GM21526 (cell line): ENCODE results near the gene CREB3L4.
A peak's percentile ranks its signal among the peaks of the same experiment; 100 is the strongest.

ENCODE experiments used
- ATAC-seq: cut with Tn5 transposase; IDR thresholded peaks from one replicate; pipeline ENCODE4 v1.9.1; 2021; ENCODE audit warnings: moderate library complexity; ENCODE audit not compliant: unreplicated experiment, low FRiP score

Gene CREB3L4, protein sequence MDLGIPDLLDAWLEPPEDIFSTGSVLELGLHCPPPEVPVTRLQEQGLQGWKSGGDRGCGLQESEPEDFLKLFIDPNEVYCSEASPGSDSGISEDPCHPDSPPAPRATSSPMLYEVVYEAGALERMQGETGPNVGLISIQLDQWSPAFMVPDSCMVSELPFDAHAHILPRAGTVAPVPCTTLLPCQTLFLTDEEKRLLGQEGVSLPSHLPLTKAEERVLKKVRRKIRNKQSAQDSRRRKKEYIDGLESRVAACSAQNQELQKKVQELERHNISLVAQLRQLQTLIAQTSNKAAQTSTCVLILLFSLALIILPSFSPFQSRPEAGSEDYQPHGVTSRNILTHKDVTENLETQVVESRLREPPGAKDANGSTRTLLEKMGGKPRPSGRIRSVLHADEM

DNA sequence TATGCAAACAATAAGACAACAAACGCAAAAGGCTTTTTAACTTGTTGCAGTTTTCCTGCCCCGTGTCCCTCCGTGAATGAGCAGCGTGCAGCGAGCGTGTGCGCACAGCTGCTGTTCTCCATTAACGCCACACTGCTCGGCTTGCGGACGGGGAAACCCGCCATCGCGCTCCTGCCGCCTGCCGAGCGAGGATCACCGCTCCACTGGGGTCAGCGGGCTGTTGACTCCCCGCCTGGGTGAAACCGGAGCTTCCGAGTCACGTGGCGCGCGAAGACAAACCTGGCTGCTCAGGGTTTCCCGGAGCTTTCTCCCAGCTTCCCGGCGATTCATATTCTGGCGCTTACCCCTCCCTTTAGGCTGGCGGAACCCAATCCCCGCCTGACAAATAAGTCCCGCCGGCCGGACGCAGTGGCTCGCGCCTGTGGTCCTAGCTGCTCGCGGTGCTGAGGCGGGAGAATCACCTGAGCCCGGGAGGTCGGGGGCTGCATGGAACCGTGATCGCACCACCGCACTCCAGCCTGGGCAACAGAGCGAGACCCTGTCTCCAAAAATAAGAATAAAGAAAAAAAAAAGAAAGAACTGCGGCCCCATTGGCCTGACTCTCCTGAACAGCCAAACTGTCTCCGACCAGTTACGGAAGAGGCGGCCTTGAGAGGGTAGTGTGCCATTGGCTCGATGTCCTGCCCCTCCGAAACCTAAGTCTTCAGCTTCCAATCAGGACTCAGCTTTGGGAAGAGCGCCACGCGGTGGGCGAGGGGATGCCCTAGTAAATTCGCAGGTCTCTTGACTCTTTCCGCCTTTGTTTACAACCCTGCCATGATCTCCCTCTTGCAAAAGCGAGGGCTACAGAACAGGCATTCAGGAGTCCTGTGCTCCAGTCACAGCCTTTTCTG lies at the start of gene CREB3L4:
CREB3L4 (plus strand) TSS at position 796 of the 893 bp plus-strand sequence. CDS start 624 bp downstream, outside the sequence.
- ATAC-seq, result peak; percentile 53

DNA sequence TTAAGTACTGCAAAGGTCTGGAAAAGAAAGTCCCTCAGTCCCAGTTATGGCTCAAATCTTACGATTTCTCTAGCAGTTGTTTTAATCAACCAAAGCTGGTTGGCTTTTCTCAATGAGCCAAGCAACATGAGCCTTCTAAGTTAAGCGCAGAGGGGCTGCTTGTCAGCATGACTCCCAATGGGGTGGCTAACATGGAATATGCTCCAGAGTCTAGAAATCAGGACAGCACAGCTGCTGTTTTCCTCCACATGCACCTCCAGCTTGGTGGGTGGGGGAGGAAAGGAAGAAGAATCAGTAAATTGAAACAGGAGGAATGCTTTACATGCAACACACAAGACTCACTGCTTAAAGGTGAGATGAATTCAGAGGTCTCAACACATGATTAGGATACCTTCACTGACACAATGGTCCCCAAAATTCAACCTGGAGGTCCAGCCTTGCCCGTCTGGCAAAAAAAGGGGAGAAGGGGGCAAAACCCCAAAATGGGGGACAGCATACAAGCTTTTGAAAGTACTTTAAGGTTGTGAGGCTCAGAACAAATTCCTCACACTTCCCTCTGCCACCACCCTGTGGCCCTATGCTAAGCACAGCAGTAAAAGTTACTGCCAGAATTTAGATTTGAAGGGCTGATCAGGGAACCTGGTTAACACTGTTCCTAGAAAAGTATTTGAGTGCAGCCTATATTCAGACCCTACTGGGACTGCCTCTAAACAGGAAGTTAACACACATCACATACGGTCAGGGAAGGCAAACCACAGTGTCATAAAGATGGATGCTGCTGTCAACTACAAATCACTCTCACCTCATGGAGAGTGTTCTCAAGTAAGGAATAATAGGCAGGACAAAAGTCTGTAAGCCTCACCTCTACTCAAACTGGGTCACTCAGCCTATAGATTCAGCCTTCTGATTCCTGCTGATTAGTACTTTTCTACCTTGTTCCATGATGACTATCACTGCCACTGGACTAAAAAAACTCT lies 47.5 kb upstream of the CREB3L4 start:
- ATAC-seq, result no peak

DNA sequence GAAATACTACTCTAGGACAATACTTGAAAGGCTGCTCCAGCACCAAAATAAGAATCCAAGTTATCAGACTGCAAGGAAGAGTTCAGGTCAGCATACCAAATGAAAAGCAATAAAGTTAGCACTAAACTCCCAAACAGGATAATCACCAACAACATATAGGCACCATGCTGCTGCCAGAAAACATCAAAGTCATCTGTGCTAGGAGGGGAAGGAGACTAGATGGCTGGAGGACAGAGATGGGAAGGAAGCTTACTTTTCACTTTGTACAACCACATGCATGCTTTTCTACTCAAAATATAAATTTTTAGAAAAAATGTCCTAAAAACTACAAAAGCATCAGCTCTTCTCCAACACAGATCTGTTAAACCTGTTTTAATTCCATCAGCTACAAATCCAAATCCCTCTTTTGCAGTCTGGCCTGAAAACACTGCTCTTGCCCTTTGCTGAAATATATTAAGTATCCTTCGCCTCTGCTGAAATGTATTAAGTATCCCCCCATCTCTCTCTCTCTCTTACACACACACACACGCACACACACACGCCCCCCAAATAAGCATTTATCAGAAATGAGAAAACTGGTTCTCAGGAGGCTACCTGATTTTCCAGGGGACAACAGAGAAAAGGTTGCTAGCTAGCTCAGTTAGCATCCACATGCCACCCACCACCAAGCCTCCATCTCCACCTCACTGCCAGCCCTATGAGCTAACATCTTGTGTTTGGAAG lies 46.5 kb upstream of the CREB3L4 start:
- no peak for ATAC-seq

DNA sequence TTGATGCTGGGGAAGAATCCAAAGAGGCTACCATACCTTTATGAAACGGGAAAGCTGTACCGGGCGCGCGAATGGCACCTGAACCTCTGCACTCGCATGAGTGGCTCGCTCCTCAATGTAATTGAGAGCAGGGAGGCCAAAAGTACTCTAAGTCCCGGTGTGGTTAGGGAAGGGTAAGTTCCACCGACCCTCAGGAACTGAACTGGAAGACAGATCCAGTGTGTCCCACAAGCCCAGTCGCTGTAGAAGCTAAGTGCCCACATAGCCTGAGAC lies 46.0 kb upstream of the CREB3L4 start:
- ATAC-seq, result no peak

DNA sequence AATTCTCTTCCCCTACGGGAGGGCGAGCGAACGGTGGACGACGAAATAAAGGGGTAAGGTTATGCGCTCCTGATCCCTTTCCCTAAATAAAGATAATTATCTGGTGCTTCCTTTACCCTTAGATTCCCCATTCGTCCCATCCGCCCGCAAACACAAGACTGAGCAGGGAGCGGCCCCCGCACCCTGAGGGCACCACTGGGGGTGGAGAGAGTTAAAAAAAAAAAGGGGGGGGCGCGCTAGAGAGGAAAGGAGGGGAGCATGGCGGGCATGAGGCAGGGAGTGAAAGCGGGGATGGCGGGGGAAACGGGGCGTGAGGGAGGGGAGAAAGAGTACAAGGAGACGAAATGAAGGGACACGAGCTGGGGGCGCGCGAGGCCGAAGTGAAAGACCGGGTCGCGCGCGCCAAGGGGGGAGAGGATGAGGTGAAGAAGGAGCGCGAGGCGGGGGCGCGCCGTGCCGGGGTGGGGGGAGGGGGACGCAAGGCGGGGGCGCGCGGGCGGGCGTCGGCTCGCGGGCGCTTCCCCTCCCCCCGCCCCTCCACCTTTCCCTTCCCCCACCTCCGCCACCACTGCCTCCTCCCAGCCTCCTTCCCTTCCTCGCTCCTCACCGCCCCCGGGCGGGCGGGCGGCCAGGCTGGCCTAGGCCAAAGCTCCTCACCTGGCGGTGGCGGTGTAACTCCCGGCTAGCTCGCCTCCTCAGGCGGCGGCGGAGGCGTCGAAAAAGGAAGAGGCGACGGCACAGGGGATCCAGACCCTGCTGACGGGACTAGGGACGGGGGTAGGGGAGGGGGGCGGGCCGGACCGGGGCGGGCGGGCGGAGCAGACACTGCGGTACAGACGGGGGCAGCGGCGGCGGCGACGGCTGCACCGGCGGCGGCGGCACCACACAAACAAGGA lies 45.4 kb upstream of the CREB3L4 start:
- peak; percentile 27 for ATAC-seq

DNA sequence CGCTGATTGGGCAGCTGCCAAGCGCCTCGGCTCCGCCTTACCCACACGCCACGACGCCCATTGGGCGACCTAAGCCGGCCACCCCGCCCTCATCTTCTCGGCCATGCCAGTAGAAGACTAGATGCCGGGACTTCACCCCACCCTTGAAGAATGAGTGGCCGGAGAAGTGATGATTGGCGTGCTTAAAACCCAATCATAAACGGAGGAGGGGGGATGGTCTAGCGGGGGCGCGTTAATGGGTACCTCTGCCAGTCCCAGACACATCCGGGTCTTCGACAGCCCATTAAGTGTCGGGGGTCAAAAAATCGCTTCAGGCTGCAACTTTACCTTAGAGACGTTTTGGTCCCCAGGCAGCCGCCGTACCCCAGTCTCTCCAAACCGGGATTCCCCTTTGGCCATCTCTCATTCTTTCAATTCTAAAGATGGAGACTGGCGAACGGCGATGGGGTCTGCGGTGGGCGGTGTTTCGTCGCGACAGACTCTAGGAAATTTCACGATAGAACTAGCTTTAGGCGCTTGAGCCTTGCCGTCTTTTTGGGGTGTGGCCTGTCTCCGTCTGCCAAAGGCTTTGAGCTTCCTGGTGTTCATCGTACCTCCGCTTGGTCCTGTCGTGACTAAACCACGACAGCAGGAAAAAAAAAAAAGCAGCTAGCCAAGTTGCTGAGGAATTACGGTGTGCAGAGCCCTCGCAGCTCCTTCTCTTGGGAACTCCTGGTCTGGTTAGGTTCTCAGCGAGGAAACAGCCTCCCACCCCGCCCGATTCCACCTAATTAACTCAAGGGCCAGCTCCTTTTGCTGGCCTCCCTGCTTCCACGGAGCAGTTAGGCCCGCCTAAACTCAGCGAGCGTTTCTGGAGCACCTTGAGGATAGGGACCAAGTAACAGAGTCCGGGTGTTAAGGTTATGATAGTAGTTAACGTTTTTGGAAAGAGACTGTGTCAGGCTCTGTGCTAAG lies 44.5 kb upstream of the CREB3L4 start, which contains the start of gene GATAD2B:
GATAD2B (minus strand) TSS at position 1 of the 954 bp plus-strand sequence. CDS start 94,625 bp downstream, outside the sequence.
- ATAC-seq, result peak; percentile 81

DNA sequence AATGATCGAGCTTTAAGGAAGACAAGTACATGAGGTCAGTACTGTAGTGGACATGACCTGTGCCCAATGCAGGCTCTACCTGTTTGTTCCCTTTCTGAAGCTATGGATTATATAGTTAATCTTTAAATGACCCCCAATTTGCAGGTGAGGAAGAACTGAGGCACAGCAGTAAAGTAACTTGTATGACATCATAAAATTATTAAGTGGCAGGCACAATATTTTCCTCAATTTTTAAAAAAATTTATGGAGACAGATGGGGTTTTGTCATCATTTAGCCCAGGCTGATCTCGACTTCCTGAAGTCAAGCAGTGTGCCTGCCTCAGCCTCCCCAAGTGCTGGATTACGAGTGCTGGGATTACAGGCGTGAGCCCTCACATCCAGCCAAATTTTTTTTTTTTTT lies 41.3 kb upstream of the CREB3L4 start:
- no peak for ATAC-seq

DNA sequence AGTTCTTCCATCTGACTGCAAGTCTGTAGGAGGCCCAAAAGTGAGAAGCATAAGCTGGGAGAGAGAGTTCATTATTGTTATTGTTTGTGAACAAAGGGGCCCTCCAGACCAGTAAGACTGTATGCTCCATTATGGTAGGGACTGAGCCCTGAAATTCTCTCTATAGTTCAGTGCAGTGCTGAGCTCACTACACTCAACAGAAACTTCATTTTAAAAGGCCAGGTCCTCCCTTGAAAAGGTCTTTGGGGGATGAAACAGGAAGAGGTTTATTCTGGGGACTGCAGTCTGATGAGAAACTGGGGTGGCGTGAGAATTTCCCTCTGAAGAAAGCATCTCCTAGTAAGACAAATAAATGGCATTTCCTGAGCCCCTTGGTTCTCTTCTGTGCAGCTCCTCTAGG lies 39.5 kb upstream of the CREB3L4 start:
- no peak for ATAC-seq

DNA sequence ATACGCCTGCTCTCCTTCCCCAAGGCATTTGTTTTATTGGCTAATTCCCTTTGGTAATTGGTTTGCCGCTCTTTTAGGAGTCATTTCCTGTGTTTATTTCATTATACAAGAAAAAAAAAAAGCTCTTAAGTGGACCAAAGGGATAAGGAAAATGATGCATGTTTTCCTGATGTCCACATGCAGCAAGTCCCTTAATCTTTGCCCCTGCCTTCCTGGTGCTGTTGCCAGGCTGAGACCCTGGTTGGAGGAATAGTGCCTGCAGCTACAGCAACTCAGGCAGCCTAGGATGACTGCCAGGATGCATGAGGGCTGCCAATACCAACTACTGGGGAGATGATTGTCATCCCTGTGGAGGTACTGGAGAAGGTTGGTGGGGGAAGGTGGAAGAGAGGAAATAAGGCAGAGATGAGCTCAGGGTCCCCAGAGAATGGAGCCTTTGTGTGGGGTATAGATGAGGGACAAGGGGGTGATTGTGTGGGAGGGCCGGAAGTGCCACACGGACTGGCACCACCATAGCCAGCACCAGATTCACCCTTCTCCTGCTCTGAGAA lies 38.8 kb upstream of the CREB3L4 start:
- no peak for ATAC-seq

DNA sequence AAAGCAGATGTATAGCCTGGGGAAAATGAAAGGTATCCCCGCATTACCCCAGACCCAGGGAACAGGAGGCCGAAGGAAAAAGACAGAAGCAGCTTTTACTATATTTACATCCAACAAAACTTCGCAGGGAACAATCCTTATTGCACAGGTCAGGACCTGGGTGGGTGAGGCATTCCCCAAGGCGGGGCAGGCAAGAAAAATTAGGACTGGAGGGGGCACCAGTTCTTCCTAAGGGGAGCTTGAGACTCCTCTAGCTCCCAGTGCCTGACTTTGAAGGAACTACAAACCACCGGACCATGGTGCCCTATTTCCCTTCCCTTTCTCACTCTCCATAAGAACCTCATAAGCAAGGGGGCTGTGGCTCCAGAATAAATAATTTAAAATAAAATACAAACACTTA lies 38.3 kb upstream of the CREB3L4 start:
- no peak for ATAC-seq

DNA sequence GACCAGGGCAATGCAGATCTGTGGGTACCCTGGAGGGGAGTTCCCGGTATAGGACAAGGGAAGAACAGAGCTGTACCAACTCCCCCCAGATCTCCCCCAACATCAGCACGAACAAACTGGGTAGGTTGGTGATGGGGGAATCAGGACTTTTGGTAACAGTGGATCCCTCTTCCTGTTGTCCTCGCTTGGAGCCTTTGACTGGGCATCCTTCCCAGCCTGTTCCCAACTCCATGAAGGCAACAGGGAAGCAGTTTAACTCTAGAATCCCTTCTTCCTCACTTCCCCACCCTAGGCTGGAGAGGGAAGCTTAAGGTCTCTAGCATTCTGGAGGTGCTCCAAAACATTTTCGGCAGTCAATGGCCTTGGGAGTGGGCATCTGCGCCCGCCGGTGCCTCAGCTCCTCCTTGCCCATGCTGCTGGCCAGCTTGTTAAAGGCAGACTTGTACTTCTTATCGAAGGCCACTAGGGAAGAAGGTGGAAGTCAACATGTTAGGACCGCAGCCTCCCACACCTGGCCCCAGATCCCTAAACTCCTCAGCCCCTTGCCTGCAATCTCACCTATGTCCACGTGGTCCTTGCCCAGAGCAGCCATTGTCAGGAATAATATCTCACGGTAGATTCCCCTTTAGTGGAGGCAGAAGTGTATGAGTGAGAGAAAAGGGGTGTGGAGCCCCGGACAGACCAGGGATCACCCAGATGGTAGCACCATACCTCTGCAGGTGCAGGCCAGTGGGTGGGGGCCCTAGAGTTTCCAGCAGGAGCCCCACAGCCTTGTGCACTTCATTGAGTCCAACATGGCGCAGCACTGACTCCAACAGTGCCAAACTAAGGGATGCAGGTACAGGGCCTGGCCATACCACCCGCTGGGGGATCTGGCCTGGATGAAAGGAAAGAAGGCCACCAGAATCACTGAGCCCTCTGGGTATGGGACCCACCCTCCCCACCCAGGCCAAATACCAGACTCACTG lies 37.4 kb upstream of the CREB3L4 start:
- ATAC-seq, result no peak

DNA sequence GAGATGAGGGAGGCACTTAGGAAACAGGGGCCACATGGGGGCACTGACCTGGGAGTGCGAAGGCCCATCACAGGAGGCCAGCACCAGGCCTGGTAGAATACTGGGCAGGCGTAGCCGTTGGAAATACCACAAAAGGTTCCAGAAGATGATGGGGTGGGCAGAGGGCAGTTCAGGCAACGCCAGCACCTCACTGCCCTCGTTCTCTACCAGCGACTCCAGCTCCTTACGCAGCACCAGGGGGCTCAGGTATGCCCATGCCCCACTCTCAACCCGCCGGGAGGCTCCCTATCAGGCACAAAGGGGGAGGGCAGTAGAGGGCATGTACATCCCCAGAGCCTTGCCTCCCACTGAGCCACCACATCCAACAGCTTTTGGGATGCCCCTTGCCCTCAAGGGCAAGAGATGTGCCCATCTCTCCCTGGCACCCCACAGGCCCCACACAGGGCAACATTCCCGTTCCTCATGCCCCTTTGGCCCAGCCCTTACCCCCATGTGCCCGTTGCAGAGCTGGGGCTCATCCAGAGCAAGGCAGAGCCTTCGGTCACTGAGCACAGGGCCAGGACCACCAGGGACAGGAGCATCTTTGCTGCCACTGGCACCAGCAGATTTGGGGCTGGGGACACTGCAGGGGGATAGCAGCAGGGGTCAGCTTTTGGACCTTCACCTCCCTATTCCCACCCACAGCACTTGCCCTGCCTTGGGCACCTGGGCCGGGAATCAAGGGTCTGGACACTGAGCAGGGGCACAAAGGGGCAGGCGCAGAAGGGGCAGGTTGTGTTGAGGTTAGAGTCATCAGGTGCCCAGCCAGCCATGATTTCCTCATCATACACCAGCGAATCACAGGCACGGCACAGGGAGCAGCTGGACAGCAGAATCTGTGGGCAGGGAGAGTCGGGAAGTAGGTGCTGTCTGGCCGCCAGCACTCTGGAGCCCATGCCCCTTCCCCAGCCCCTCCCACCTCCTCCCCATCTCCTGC lies 35.3 kb upstream of the CREB3L4 start:
- ATAC-seq, result no peak

DNA sequence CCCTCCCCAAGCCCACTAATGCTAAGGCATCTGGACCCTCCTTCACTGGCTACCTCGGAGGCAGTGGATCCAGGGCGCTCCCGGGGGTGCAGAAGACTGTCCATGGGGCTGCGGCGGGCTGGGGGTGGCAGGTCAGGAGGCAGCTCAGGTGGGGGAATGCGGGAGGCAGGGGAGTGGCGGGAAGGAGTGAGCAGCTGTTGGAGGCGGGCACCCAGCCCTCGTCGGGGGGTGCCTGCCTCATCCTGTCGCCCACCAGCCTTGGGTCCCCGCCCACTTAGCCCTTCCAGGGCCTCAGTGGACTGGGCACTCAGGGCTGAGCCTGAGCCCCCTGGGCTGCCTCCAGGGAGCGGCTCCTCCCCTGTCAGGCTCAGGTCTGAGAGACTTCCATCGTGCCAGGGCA lies 34.3 kb upstream of the CREB3L4 start:
- ATAC-seq, result no peak

DNA sequence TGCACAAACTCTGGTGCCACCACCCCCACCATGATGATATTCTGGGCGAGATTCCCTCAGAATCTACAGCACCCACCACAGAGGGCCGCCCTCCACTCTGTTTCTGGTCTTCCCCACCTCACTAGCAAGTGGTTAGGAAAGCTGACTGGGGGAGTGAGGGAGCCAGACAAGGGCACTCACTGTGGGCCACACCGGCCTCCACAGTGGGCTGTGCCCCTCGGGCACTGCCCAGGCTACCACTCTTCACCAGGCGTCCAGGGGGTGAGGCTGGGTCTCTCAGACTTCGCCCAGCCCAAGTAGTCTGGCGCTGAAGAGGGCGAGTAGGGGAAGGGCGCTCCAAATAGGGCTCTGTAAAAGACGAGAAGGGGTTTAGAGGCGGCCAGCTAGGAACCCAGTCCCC lies 33.7 kb upstream of the CREB3L4 start:
- no peak for ATAC-seq

DNA sequence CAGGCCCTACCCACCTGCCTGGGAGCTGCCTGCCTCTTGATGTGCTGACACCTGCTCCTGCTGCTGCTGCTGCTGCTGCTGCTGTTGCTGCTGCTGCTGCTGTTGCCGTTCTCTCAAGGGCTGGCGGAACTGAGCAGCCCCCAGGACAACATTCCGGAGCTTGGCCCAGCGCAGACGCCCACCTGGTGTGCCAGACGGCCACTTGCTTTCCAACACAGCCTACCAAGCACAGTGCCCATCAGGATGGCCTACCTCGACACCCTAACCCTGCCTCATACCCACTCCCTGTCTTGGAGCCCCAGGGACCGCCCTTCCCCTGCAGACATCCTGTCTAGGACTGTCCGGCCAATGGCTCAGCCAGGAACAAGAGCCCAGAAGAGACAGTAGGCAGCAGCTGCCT lies 33.0 kb upstream of the CREB3L4 start:
- ATAC-seq, result no peak
